Uterus (tissue), 4 donors: ENCODE measurements around the gene APOM. TPM values are rescaled to one million over a fixed set of nuclear protein-coding genes. Genes with fewer than 3 reads are reported as not detected.
A peak's percentile ranks its signal among the peaks of the same experiment; 100 is the strongest.

Experiments used
- DNase-seq, 2 donors: peaks; one replicate each; pipeline ENCODE4 v3.0.0-alpha.2; 2019 to 2020
- H3K27ac ChIP-seq, 2 donors: fragments of 200-600 bp; sonication (generic); 1 replicate in 1 of 2; 2 replicates in 1 of 2; pipeline ENCODE4 v1.5.1; 2016 to 2018
- H3K27me3 ChIP-seq, 2 donors: fragments of 200-600 bp; sonication (generic); one replicate each; pipeline ENCODE4 v1.5.1; 2018 to 2019; ENCODE audit warnings: control low read depth in 1 of 2
- H3K36me3 ChIP-seq, 2 donors: fragments of 200-600 bp; sonication (generic); one replicate each; pipeline ENCODE4 v1.5.1; 2019; ENCODE audit warnings: control low read depth in 1 of 2
- H3K4me1 ChIP-seq, 2 donors: fragments of 200-600 bp; sonication (generic); one replicate each; pipeline ENCODE4 v1.5.1; 2018 to 2019; ENCODE audit warnings: control low read depth in 1 of 2
- H3K4me3 ChIP-seq, 2 donors: fragments of 200-600 bp; sonication (generic); 1 replicate in 1 of 2; 2 replicates in 1 of 2; pipeline ENCODE4 v1.5.1; 2018 to 2019; ENCODE audit warnings: mild to moderate bottlenecking in 1 of 2
- H3K9me3 ChIP-seq, 2 donors: fragments of 200-600 bp; sonication (generic); one replicate each; pipeline ENCODE4 v1.5.1; 2019; ENCODE audit warnings: control low read depth in 1 of 2
- CTCF ChIP-seq, 4 experiments: fragments of 200-600 bp in 2 of 4; fragments of 450-650 bp in 2 of 4; sonication (generic) in 2 of 4; IDR thresholded peaks; one replicate each; pipeline ENCODE4 v1.5.1; 2016 to 2019; ENCODE audit warnings: antibody characterized with exemption in 4 of 4, mild to moderate bottlenecking in 2 of 4, moderate library complexity in 1 of 4
- POLR2A ChIP-seq, 2 donors: fragments of 450-650 bp; IDR thresholded peaks; one replicate each; pipeline ENCODE4 v1.6.1; 2016; ENCODE audit warnings: antibody characterized with exemption in 2 of 2, mild to moderate bottlenecking in 1 of 2, moderate library complexity in 1 of 2
- intact Hi-C: fragments of 100-400 bp; cut with DNase I; formaldehyde crosslinking; loops from one replicate; pipeline ENCODE4 v1.15.1; 2023; ENCODE audit warnings: low total_unique reads
- total RNA-seq, 4 donors: library from RNA; depleted of rRNA in 3 of 4; stranded (reverse); fragments of >200 nt in 3 of 4; gene quantifications; one replicate each; pipeline versions ENCODE4 v1.1.0 to v1.2.4, GENCODE V29; 2014 to 2023
- donor health status: DM: yes; HTN: yes; CAD: no.

The APOM gene
- total RNA-seq, 4 donors from 2014 or later: 1.9 to 2.9 (median 2.6) TPM; not detected in 1

DNA sequence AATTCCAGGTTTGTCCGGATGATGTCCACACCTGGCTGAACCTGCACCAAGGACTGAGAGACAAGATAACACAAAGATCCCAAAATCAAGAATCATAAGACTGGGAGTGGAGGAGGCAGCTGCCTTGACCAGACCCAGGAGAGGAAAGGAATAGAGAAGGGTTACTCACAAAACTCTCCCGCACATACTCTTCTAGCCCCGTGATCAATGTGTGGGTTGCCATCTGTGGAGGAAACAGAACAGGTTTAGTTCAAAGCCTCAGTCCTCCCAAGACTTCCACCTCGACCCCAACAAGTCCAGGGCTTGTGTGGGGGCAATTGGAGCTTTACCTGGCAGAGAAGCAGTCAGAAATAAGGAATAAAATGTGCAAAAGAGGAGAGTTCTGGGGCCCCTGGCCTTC, 14.3 kb upstream of the APOM start:
- no peaks in the 10 kb centered on the region for H3K27me3 ChIP-seq
- no peaks in the 10 kb centered on the region for H3K9me3 ChIP-seq
- intact Hi-C loops: no loop called here
- no peak overlapping the region for H3K4me3 ChIP-seq
- TF ChIP-seq CTCF (IDR thresholded peaks at IDR 0.05): no peak
- no peak for TF ChIP-seq POLR2A (IDR thresholded peaks at IDR 0.05)
- H3K4me1 ChIP-seq: no peaks in the 10 kb centered on the region
- DNase-seq: no peak
- no peaks in the 10 kb centered on the region for H3K36me3 ChIP-seq
- H3K27ac ChIP-seq: no peak overlapping the region

GRCh38 chr6:31642798-31643570, 12.7 kb upstream of the APOM start:
- Histone ChIP-seq H3K27ac (no peak overlapping the region), H3K4me3 (no peak overlapping the region), H3K36me3 (no peaks in the 10 kb centered on the region), H3K9me3 (no peaks in the 10 kb centered on the region), H3K27me3 (no peaks in the 10 kb centered on the region), H3K4me1 (no peaks in the 10 kb centered on the region)
- no peak for TF ChIP-seq POLR2A (IDR thresholded peaks at IDR 0.05)
- TF ChIP-seq CTCF (IDR thresholded peaks at IDR 0.05): no peak
- no peak for DNase-seq
- intact Hi-C loops: no loop called here

GRCh38 chr6:31643818-31644454, 11.8 kb upstream of the APOM start:
- intact Hi-C loops: no loop called here
- Histone ChIP-seq H3K4me3 (no peak overlapping the region), H3K36me3 (no peaks in the 10 kb centered on the region), H3K27me3 (no peaks in the 10 kb centered on the region), H3K27ac (no peak overlapping the region), H3K4me1 (no peaks in the 10 kb centered on the region), H3K9me3 (no peaks in the 10 kb centered on the region)
- TF ChIP-seq POLR2A (IDR thresholded peaks at IDR 0.05) (no peak), CTCF (IDR thresholded peaks at IDR 0.05) (no peak)
- no peak for DNase-seq

DNA sequence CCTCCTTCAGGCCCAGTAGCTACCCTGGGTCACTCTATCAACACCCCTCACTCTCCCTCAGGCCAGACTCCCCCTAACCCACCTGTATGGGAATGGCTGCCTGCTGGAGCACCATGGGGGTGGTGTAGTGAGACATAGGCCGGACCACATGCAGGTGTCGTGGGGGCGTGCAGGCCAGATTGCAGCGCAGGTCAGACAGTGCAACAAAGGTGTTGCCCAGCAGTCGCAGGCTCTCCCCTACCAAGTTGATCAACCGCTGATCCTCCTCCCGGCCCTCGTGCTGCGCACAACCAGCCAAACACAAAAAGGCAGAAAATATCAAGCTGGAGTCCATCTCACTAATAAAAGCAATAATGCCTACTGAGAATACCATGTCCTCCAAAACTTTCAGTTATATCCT, 10.4 kb upstream of the APOM start:
- TF ChIP-seq POLR2A (IDR thresholded peaks at IDR 0.05): no peak
- intact Hi-C loops: no loop called here
- Histone ChIP-seq H3K36me3 (no peaks in the 10 kb centered on the region), H3K9me3 (no peaks in the 10 kb centered on the region), H3K4me1 (no peaks in the 10 kb centered on the region), H3K27ac (no peak overlapping the region), H3K4me3 (no peak overlapping the region), H3K27me3 (no peaks in the 10 kb centered on the region)
- no peak for DNase-seq

- H3K27me3 ChIP-seq: no peaks in the 10 kb centered on the region
- H3K9me3 ChIP-seq: no peaks in the 10 kb centered on the region
- no peak for TF ChIP-seq POLR2A (IDR thresholded peaks at IDR 0.05)
- no peak for TF ChIP-seq CTCF (IDR thresholded peaks at IDR 0.05)
- peak overlapping the region; percentile 56 to 84 for H3K4me3 ChIP-seq
- peak overlapping the region; percentile 95 to 99 for H3K27ac ChIP-seq
- no peaks in the 10 kb centered on the region for H3K36me3 ChIP-seq
- peaks cover 0 to 3% of the 10 kb centered on the region in 2 donors for H3K4me1 ChIP-seq
- DNase-seq: no peak
- intact Hi-C loops: no loop called here
Observed at GRCh38 chr6:31651602-31652191, 4.0 kb upstream of the APOM start.
